ENCODE measurements around the gene RGS7. TPM values are rescaled to one million over a fixed set of nuclear protein-coding genes. Genes with fewer than 3 reads are reported as not detected.

RGS7 gene
- total and polyA plus RNA-seq, 9 donors, result 0.05 to 0.25 (median 0.10) TPM; not detected in 5

DNA sequence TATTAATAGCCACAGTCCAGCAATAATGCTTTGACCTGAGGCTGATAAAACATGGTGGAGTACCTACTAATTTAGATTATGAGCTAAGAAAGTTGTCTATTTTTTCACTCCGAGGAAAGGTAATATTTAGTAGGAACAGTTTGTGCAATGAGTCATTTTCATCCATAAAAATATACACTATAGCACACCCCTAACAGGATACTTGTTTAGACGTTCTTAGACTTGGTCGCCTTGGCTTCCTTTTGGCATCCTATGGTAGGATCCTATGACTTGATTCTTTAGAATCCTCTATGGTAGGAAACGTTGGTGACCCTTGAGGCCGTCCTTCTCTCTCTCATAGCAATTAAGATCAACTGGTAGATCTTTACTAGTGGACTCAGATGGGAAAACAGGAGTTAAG, 81.8 kb downstream of the RGS7 start:
- Histone ChIP-seq H3K9me3 (replicated peaks; ENCODE audit: control insufficient read depth, low read depth, low read length) (peaks cover 10% of the 10 kb centered on the region), H3K27me3 (ENCODE audit: control insufficient read depth, insufficient read depth, low read length) (no peaks in the 10 kb centered on the region), H3K4me3 (ENCODE audit: low read length) (no peak overlapping the region), H3K4me1 (ENCODE audit: control insufficient read depth, insufficient read depth, low read length) (no peaks in the 10 kb centered on the region), H3K36me3 (ENCODE audit: control insufficient read depth, insufficient read depth, low read length) (no peaks in the 10 kb centered on the region), H3K27ac (ENCODE audit: low read length) (no peak overlapping the region)
- no CpG with 5 or more reads among the region's 5 CpGs for WGBS (ENCODE audit: insufficient coverage)
- no peak for DNase-seq

- peaks cover 9% of the 10 kb centered on the region for H3K9me3 ChIP-seq (replicated peaks; ENCODE audit: control insufficient read depth, low read depth, low read length)
- no peak overlapping the region for H3K27ac ChIP-seq (ENCODE audit: low read length)
- no peaks in the 10 kb centered on the region for H3K36me3 ChIP-seq (ENCODE audit: control insufficient read depth, insufficient read depth, low read length)
- WGBS (ENCODE audit: insufficient coverage), result no CpG with 5 or more reads among the region's 4 CpGs
- no peaks in the 10 kb centered on the region for H3K4me1 ChIP-seq (ENCODE audit: control insufficient read depth, insufficient read depth, low read length)
- H3K27me3 ChIP-seq (ENCODE audit: control insufficient read depth, insufficient read depth, low read length), result no peaks in the 10 kb centered on the region
- DNase-seq, result no peak
- H3K4me3 ChIP-seq (ENCODE audit: low read length), result no peak overlapping the region
Measured at GRCh38 chr1:241274693-241275092, 82.3 kb downstream of the RGS7 start.

DNA sequence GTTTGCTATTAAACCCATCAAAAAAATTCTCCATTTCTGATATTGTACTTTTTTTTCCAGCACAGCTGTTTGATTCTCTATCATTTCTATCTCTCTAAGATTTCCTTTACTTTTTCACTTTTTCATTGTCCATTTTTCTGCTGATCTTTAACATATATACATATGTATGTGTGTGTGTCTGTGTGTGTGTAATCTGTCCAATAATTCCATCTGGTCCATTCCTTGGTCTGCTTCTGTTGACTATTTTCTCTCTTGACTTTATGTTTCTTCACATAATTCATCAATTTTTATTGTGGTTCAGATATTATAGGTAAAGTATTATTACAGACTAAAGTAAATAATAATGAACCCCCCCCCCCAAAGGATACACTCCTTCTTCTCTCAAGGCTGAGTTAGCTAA, 84.2 kb downstream of the RGS7 start:
- DNase-seq, result no peak
- H3K4me1 ChIP-seq (ENCODE audit: control insufficient read depth, insufficient read depth, low read length), result no peaks in the 10 kb centered on the region
- H3K9me3 ChIP-seq (replicated peaks; ENCODE audit: control insufficient read depth, low read depth, low read length), result peaks cover 8% of the 10 kb centered on the region
- H3K27ac ChIP-seq (ENCODE audit: low read length), result no peak overlapping the region
- H3K4me3 ChIP-seq (ENCODE audit: low read length), result no peak overlapping the region
- H3K27me3 ChIP-seq (ENCODE audit: control insufficient read depth, insufficient read depth, low read length), result no peaks in the 10 kb centered on the region
- H3K36me3 ChIP-seq (ENCODE audit: control insufficient read depth, insufficient read depth, low read length), result no peaks in the 10 kb centered on the region

DNA sequence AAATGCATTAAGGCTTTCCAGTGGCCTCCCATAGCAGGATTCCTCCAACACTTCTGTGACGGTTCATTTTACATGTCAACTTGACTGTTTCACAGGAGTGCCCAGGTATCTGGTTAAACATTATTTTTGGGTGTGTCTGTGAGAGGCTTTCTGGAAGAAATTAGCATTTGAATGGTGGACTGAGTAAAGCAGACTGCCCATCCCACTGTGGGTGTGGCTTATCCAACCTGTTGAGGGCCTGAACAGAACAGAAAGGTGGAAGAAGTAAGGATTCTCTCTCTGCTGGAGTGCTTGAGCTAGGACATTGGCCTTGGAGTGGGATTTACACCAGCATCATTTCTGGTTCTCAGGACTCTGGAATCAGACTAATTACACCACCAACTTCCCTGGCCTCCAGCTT, 85.6 kb downstream of the RGS7 start:
- Histone ChIP-seq H3K9me3 (replicated peaks; ENCODE audit: control insufficient read depth, low read depth, low read length) (peaks cover 8% of the 10 kb centered on the region), H3K27me3 (ENCODE audit: control insufficient read depth, insufficient read depth, low read length) (no peaks in the 10 kb centered on the region), H3K4me1 (ENCODE audit: control insufficient read depth, insufficient read depth, low read length) (no peaks in the 10 kb centered on the region), H3K36me3 (ENCODE audit: control insufficient read depth, insufficient read depth, low read length) (no peaks in the 10 kb centered on the region), H3K27ac (ENCODE audit: low read length) (no peak overlapping the region), H3K4me3 (ENCODE audit: low read length) (no peak overlapping the region)
- no peak for DNase-seq
- no CpG with 5 or more reads among the region's 1 CpG for WGBS (ENCODE audit: insufficient coverage)

DNA sequence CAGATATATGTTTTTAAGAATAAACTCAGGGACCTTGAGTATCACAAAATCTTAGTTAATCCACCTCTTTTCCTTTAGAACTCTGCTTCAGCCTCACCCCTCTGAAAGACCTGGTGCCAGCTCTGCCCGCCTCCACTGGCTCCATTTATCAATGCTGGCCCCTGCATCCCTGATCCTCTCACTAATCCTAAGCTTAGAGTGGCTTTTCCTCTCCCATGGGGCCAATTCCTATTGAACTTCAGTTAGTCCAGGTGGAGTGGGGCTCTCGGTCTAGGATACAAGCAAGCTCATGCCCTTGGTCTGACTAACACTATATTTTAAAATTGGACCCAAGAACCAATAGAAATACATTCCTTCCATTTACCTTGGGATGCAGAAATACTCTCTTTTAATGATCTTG, 87.0 kb downstream of the RGS7 start:
- Histone ChIP-seq H3K4me1 (ENCODE audit: control insufficient read depth, insufficient read depth, low read length) (no peaks in the 10 kb centered on the region), H3K36me3 (ENCODE audit: control insufficient read depth, insufficient read depth, low read length) (no peaks in the 10 kb centered on the region), H3K9me3 (replicated peaks; ENCODE audit: control insufficient read depth, low read depth, low read length) (peaks cover 8% of the 10 kb centered on the region), H3K27ac (ENCODE audit: low read length) (no peak overlapping the region), H3K27me3 (ENCODE audit: control insufficient read depth, insufficient read depth, low read length) (no peaks in the 10 kb centered on the region), H3K4me3 (ENCODE audit: low read length) (no peak overlapping the region)
- WGBS (ENCODE audit: insufficient coverage), result 70% methylated on average over 2 of the region's 2 CpGs
- no peak for DNase-seq

DNA sequence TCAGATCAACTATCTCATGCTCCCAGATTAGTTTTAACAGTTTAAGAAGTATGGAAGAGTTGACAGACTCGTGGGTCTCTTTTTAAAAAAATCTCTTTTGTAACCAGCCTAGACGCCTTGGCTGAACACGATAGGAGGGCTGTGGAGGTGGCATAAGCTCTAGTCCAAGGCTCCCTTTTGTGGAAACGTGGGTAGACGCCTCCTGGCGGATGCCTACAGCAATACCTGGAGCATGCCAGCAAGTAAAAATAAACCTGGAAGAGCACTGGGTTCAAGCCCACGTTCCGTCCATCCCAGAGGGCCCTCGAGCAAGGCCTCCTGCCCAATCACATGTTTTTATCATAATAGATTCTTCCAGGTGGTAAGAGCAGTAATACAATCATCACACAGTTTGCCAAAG, 87.9 kb downstream of the RGS7 start:
- no peak for DNase-seq
- WGBS (ENCODE audit: insufficient coverage), result 47% methylated on average over 7 of the region's 9 CpGs
- Histone ChIP-seq H3K4me3 (ENCODE audit: low read length) (no peak overlapping the region), H3K27ac (ENCODE audit: low read length) (no peak overlapping the region), H3K36me3 (ENCODE audit: control insufficient read depth, insufficient read depth, low read length) (no peaks in the 10 kb centered on the region), H3K4me1 (ENCODE audit: control insufficient read depth, insufficient read depth, low read length) (no peaks in the 10 kb centered on the region), H3K9me3 (replicated peaks; ENCODE audit: control insufficient read depth, low read depth, low read length) (peaks cover 8% of the 10 kb centered on the region), H3K27me3 (ENCODE audit: control insufficient read depth, insufficient read depth, low read length) (no peaks in the 10 kb centered on the region)

DNA sequence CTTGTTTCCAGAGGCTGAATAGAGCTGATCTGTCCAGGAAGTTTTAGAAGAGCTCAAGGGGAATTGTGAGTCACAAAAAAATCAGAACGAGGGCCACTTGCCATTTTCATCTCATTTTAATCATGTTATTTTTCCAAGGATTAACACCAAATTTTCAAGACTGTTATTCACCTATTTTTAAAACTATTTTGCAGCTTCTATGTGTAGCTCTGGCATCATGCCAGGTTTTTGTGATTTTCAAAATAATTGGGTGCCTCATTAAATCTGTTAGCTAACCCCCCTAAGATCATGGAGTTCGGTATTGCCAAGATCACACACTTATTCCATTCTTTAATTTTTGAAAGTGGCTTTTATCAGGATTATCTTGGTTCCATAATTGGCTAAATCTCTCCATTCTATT, 90.9 kb downstream of the RGS7 start:
- Histone ChIP-seq H3K4me3 (ENCODE audit: low read length) (no peak overlapping the region), H3K36me3 (ENCODE audit: control insufficient read depth, insufficient read depth, low read length) (no peaks in the 10 kb centered on the region), H3K9me3 (replicated peaks; ENCODE audit: control insufficient read depth, low read depth, low read length) (no peaks in the 10 kb centered on the region), H3K4me1 (ENCODE audit: control insufficient read depth, insufficient read depth, low read length) (no peaks in the 10 kb centered on the region), H3K27ac (ENCODE audit: low read length) (no peak overlapping the region), H3K27me3 (ENCODE audit: control insufficient read depth, insufficient read depth, low read length) (no peaks in the 10 kb centered on the region)
- no peak for DNase-seq
- WGBS (ENCODE audit: insufficient coverage), result 50% methylated on average over 1 of the region's 2 CpGs

- Histone ChIP-seq H3K9me3 (replicated peaks; ENCODE audit: control insufficient read depth, low read depth, low read length) (no peaks in the 10 kb centered on the region), H3K27me3 (ENCODE audit: control insufficient read depth, insufficient read depth, low read length) (no peaks in the 10 kb centered on the region), H3K27ac (ENCODE audit: low read length) (no peak overlapping the region), H3K36me3 (ENCODE audit: control insufficient read depth, insufficient read depth, low read length) (no peaks in the 10 kb centered on the region), H3K4me1 (ENCODE audit: control insufficient read depth, insufficient read depth, low read length) (no peaks in the 10 kb centered on the region), H3K4me3 (ENCODE audit: low read length) (no peak overlapping the region)
- no CpG with 5 or more reads among the region's 2 CpGs for WGBS (ENCODE audit: insufficient coverage)
- no peak for DNase-seq
Measured at GRCh38 chr1:241265428-241265827, 91.6 kb downstream of the RGS7 start.

GRCh38 chr1:241263346-241263745, 93.7 kb downstream of the RGS7 start:
- 66% methylated on average over 3 of the region's 3 CpGs for WGBS (ENCODE audit: insufficient coverage)
- DNase-seq, result no peak
- H3K4me3 ChIP-seq (ENCODE audit: low read length), result no peak overlapping the region
- no peaks in the 10 kb centered on the region for H3K27me3 ChIP-seq (ENCODE audit: control insufficient read depth, insufficient read depth, low read length)
- H3K9me3 ChIP-seq (replicated peaks; ENCODE audit: control insufficient read depth, low read depth, low read length), result no peaks in the 10 kb centered on the region
- no peak overlapping the region for H3K27ac ChIP-seq (ENCODE audit: low read length)
- no peaks in the 10 kb centered on the region for H3K36me3 ChIP-seq (ENCODE audit: control insufficient read depth, insufficient read depth, low read length)
- H3K4me1 ChIP-seq (ENCODE audit: control insufficient read depth, insufficient read depth, low read length), result no peaks in the 10 kb centered on the region

DNA sequence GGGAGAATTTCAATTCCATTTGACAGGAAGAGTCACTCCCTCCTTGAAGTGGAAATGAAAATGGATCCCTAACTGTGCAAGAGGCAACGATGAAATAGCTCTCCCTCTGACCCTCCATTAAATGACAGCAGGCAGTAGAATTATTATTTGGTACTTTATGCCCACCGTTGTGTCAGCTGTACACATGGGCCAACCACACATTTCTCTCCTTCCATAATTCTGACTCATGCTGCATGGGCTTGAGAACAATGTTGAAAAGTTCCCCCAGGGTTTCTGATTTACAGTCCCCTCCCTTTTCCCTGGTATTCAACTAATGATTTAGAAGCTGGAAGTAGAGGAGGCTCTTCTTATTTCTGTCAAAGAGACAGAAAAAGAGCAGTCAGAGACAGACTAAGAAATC, 103.5 kb downstream of the RGS7 start:
- Histone ChIP-seq H3K27me3 (ENCODE audit: control insufficient read depth, insufficient read depth, low read length) (no peaks in the 10 kb centered on the region), H3K9me3 (replicated peaks; ENCODE audit: control insufficient read depth, low read depth, low read length) (no peaks in the 10 kb centered on the region), H3K36me3 (ENCODE audit: control insufficient read depth, insufficient read depth, low read length) (no peaks in the 10 kb centered on the region), H3K4me3 (ENCODE audit: low read length) (no peak overlapping the region), H3K4me1 (ENCODE audit: control insufficient read depth, insufficient read depth, low read length) (no peaks in the 10 kb centered on the region), H3K27ac (ENCODE audit: low read length) (no peak overlapping the region)
- no peak for DNase-seq
- 92% methylated on average over 2 of the region's 2 CpGs for WGBS (ENCODE audit: insufficient coverage)

DNA sequence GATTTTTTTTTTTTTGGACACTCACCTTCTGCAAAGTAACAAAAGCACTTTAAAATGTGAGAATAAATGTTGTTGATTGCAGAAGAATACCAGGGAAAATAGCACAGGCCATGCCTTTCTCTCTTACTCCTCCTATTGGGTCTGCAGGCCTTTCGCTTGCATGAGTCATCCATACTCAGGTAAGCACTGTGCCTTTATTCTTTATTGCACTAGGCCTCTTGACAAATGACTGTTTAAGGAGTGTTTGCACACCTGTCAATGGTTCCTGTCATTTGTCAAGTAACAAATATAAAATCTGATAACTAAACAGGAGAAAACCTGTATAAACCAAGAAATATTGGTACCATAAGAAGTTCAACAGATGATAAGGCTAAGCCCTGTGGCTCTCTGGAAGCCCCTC, 106.5 kb downstream of the RGS7 start:
- no peak overlapping the region for H3K27ac ChIP-seq (ENCODE audit: low read length)
- WGBS (ENCODE audit: insufficient coverage), result no CpG with 5 or more reads among the region's 1 CpG

More for the DNA sequence above, 106.5 kb downstream of the RGS7 start:
- Histone ChIP-seq H3K36me3 (ENCODE audit: control insufficient read depth, insufficient read depth, low read length) (no peaks in the 10 kb centered on the region), H3K9me3 (replicated peaks; ENCODE audit: control insufficient read depth, low read depth, low read length) (peaks cover 2% of the 10 kb centered on the region), H3K27me3 (ENCODE audit: control insufficient read depth, insufficient read depth, low read length) (no peaks in the 10 kb centered on the region), H3K4me3 (ENCODE audit: low read length) (no peak overlapping the region), H3K4me1 (ENCODE audit: control insufficient read depth, insufficient read depth, low read length) (no peaks in the 10 kb centered on the region)
- no peak for DNase-seq
